SK-N-SH (cell line): ENCODE measurements around the gene CCDC6. TPM values are rescaled to one million over a fixed set of nuclear protein-coding genes. Genes with fewer than 3 reads are reported as not detected.

Experiments
- CTCF ChIA-PET: fragments of 300-600, 350-600 bp; formaldehyde crosslinking; extraction: SDS; loops from one replicate; lab custom pipeline; 2021; lab: Yijun Ruan, JAX
- POLR2A ChIA-PET: fragments of 350-600 bp; sonication (Branson Sonifier 250); formaldehyde crosslinking; extraction: SDS; loops from one replicate; lab custom pipeline; 2020; ENCODE audit warnings: antibody characterized with exemption, inconsistent platforms; lab: Yijun Ruan, JAX
- DNase-seq: peaks from one replicate; pipeline ENCODE4 v3.0.0; 2012
- H2AFZ ChIP-seq: fragments of 200-600 bp; sonication (generic); 2 replicates; pipeline ENCODE4 v1.8.1; 2016; ENCODE audit warnings: antibody characterized with exemption, mild to moderate bottlenecking, low read depth
- H3F3A ChIP-seq: fragments of 200-600 bp; sonication (generic); replicated peaks from 2 replicates; pipeline ENCODE3; 2016; ENCODE audit warnings: antibody characterized with exemption, mild to moderate bottlenecking; ENCODE audit not compliant: insufficient read depth
- H3K27ac ChIP-seq, 2 experiments: fragments of 200-500 bp in 1 of 2; fragments of 200-600 bp in 1 of 2; sonication (Bioruptor generic) in 1 of 2; sonication (generic), shearing (Covaris generic) in 1 of 2; 2 replicates each; pipeline versions ENCODE4 v1.5.1 to v1.6.1; 2014 to 2016; ENCODE audit warnings: low read depth in 2 of 2, inconsistent platforms in 1 of 2, low read length in 1 of 2, mild to moderate bottlenecking in 1 of 2, mixed read lengths in 1 of 2
- H3K27me3 ChIP-seq: fragments of 200-600 bp; sonication (generic), shearing (Covaris generic); 2 replicates; pipeline ENCODE4 v1.6.1; 2016; ENCODE audit warnings: mixed run types; ENCODE audit not compliant: insufficient read depth
- H3K36me3 ChIP-seq, 2 experiments: fragments of 200-500 bp in 1 of 2; fragments of 200-600 bp in 1 of 2; sonication (Bioruptor generic) in 1 of 2; sonication (generic) in 1 of 2; replicated peaks in 1 of 2; 2 replicates each; pipeline versions ENCODE3 to v1.5.1; 2014 to 2016; ENCODE audit warnings: low read length in 1 of 2, mild to moderate bottlenecking in 1 of 2; ENCODE audit not compliant: insufficient read depth in 2 of 2, control insufficient read depth in 1 of 2
- H3K4me1 ChIP-seq, 2 experiments: fragments of 200-500 bp in 1 of 2; fragments of 200-600 bp in 1 of 2; sonication (Bioruptor generic) in 1 of 2; sonication (generic), shearing (Covaris generic) in 1 of 2; 2 replicates each; pipeline versions ENCODE4 v1.5.1 to v1.6.1; 2014 to 2016; ENCODE audit warnings: low read depth in 1 of 2, low read length in 1 of 2, mixed run types in 1 of 2; ENCODE audit not compliant: insufficient read depth in 2 of 2, control insufficient read depth in 1 of 2
- H3K4me2 ChIP-seq: fragments of 200-600 bp; sonication (generic), shearing (Covaris generic); 2 replicates; pipeline ENCODE4 v1.6.1; 2017; ENCODE audit warnings: mixed run types
- H3K4me3 ChIP-seq, 2 experiments: fragments of 200-500 bp in 1 of 2; fragments of 200-600 bp in 1 of 2; sonication (Bioruptor generic) in 1 of 2; sonication (generic), shearing (Covaris generic) in 1 of 2; 2 replicates each; pipeline versions ENCODE4 v1.5.1 to v1.8.1; 2014 to 2016; ENCODE audit warnings: low read depth in 2 of 2, inconsistent platforms in 1 of 2, low read length in 1 of 2, mild to moderate bottlenecking in 1 of 2, mixed read lengths in 1 of 2, moderate library complexity in 1 of 2
- H3K79me2 ChIP-seq: fragments of 200-600 bp; sonication (generic); 2 replicates; pipeline ENCODE4 v1.8.1; 2017; ENCODE audit warnings: mild to moderate bottlenecking; ENCODE audit not compliant: insufficient read depth
- H3K9ac ChIP-seq: fragments of 200-600 bp; sonication (generic); 2 replicates; pipeline ENCODE4 v1.6.1; 2017; ENCODE audit warnings: mixed run types
- H3K9me2 ChIP-seq: fragments of 200-600 bp; sonication (generic); 2 replicates; pipeline ENCODE4 v1.6.1; 2017; ENCODE audit warnings: mixed run types
- H3K9me3 ChIP-seq: fragments of 200-600 bp; sonication (generic); 2 replicates; pipeline ENCODE4 v1.6.1; 2017; ENCODE audit warnings: mixed run types, mild to moderate bottlenecking, moderate library complexity
- H4K20me1 ChIP-seq: fragments of 200-600 bp; sonication (generic); 2 replicates; pipeline ENCODE4 v1.6.1; 2017; ENCODE audit warnings: mild to moderate bottlenecking, mixed run types; ENCODE audit not compliant: insufficient read depth
- CHD2 ChIP-seq: fragments of 150-350 bp; IDR thresholded peaks from 2 replicates; pipeline ENCODE4 v1.6.1; 2018; ENCODE audit warnings: low read length; ENCODE audit not compliant: partially characterized antibody
- ELF1 ChIP-seq: IDR thresholded peaks from 2 replicates; pipeline ENCODE4 v1.4.0; 2012
- FOXJ3 ChIP-seq: sonication (generic); formaldehyde crosslinking; IDR thresholded peaks from 2 replicates; pipeline ENCODE4 v1.5.1; 2020; ENCODE audit warnings: mild to moderate bottlenecking, missing genetic modification reagents
- GABPA ChIP-seq: IDR thresholded peaks from 2 replicates; pipeline ENCODE4 v1.4.0; 2012; ENCODE audit warnings: low read depth, mild to moderate bottlenecking
- MAX ChIP-seq: IDR thresholded peaks from 2 replicates; pipeline ENCODE4 v1.4.0; 2012; ENCODE audit warnings: low read depth
- NRF1 ChIP-seq: IDR thresholded peaks from 2 replicates; pipeline ENCODE4 v1.6.1; 2012; ENCODE audit warnings: low read depth, mild to moderate bottlenecking, low read length
- PBX3 ChIP-seq: IDR thresholded peaks from 2 replicates; pipeline ENCODE4; 2012
- POLR2AphosphoS5 ChIP-seq: IDR thresholded peaks from 2 replicates; pipeline ENCODE4 v1.6.1; 2012; ENCODE audit warnings: low read depth, low read length
- RAD21 ChIP-seq: IDR thresholded peaks from 2 replicates; pipeline ENCODE4 v1.6.1; 2012; ENCODE audit warnings: mild to moderate bottlenecking, low read length
- REST ChIP-seq: IDR thresholded peaks from 2 replicates; pipeline ENCODE4 v1.6.1; 2012; ENCODE audit warnings: mild to moderate bottlenecking, low read depth, low read length, moderate library complexity
- RFX5 ChIP-seq: IDR thresholded peaks from 2 replicates; pipeline ENCODE4 v1.6.1; 2012; ENCODE audit warnings: mild to moderate bottlenecking, improper control_type of control experiment, low read length
- SIN3A ChIP-seq: IDR thresholded peaks from 2 replicates; pipeline ENCODE4 v1.6.1; 2012; ENCODE audit warnings: low read depth, mild to moderate bottlenecking, low read length, moderate library complexity, borderline replicate concordance
- TAF1 ChIP-seq: IDR thresholded peaks from 2 replicates; pipeline ENCODE4 v1.6.1; 2012; ENCODE audit warnings: low read depth, mild to moderate bottlenecking, low read length, moderate library complexity, borderline replicate concordance
- TCF12 ChIP-seq: IDR thresholded peaks from 2 replicates; pipeline ENCODE4 v1.4.0; 2012
- USF2 ChIP-seq: fragments of 150-350 bp; IDR thresholded peaks from 2 replicates; pipeline ENCODE4 v1.6.1; 2017; ENCODE audit warnings: antibody characterized with exemption, low read length, low read depth, borderline replicate concordance
- YY1 ChIP-seq: IDR thresholded peaks from 2 replicates; pipeline ENCODE4 v1.4.0; 2012; ENCODE audit warnings: low read depth, mild to moderate bottlenecking
- WGBS: methylation state at CpG from one replicate; pipeline ENCODE4 v1.1.6; 2017; ENCODE audit warnings: low lambda C conversion rate; 5-methylcytosine and 5-hydroxymethylcytosine counted together
- polyA plus RNA-seq, 3 experiments: library from polyadenylated mRNA; depleted of rRNA; stranded (reverse); fragments of >200 nt; gene quantifications; 2 replicates each; pipeline ENCODE4 v1.2.3, GENCODE V29; 2012

The CCDC6 gene
- polyA plus RNA-seq, 1 of the 3 experiments (the other 2 are of a cell fraction), result 10.8 TPM

- no peak overlapping the region for H3K4me2 ChIP-seq
- H3K4me3 ChIP-seq, result no peak overlapping the region
- no peaks in the 10 kb centered on the region for H4K20me1 ChIP-seq
- no peaks in the 10 kb centered on the region for H3K36me3 ChIP-seq
- H3K4me1 ChIP-seq, result no peaks in the 10 kb centered on the region
- no peaks in the 10 kb centered on the region for H3K27me3 ChIP-seq
- no peaks in the 10 kb centered on the region for H3K79me2 ChIP-seq
- no peaks in the 10 kb centered on the region for H3F3A ChIP-seq
- 76% methylated on average over 11 of the region's 16 CpGs for WGBS
- no peak overlapping the region for H3K9ac ChIP-seq
- DNase-seq, result no peak
- ChIA-PET POLR2A (no interaction called here), CTCF (no interaction called here)
- H3K27ac ChIP-seq, result no peak overlapping the region
- TF ChIP-seq TCF12 (no peak), USF2 (no peak), RAD21 (no peak), REST (no peak), ELF1 (no peak), RFX5 (no peak), POLR2AphosphoS5 (no peak), GABPA (no peak), SIN3A (no peak), YY1 (no peak), FOXJ3 (CRISPR knock-in tag) (no peak), MAX (no peak), PBX3 (no peak), TAF1 (no peak), CHD2 (no peak), NRF1 (no peak)
- H3K9me3 ChIP-seq, result no peaks in the 10 kb centered on the region
- H2AFZ ChIP-seq, result no peak overlapping the region
- no peaks in the 10 kb centered on the region for H3K9me2 ChIP-seq
Measured at GRCh38 chr10:59944339-59944935, 38.1 kb upstream of the CCDC6 start.
